HG02870 (cell line): ENCODE measurements around the gene CADM4.
"Not testable (repeated sequence)": the region's sequence is repeated elsewhere in the genome, so short reads cannot be mapped to it uniquely, and the experiment has no call there.

ENCODE experiments used
- ATAC-seq: cut with Tn5 transposase; IDR thresholded peaks from one replicate; pipeline ENCODE4 v1.9.1; 2021; ENCODE audit warnings: mild to moderate bottlenecking, moderate library complexity; ENCODE audit not compliant: unreplicated experiment

CADM4 gene

DNA sequence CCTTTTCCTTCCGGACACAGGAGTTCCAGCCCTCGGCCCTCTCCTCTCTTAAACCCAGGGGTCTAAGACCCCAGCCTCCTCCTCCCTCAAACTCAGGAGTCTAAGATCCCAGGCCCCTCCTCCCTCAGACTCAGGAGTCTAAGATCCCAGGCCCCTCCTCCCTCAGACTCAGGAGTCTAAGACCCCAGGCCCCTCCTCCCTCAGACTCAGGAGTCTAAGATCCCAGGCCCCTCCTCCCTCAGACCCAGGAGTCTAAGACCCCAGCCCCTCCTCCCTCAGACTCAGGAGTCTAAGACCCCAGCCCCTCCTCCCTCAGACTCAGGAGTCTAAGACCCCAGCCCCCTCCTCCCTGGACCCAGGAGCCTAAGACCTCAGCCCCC, 4.1 kb downstream of the CADM4 start:
- ATAC-seq = not testable (repeated sequence)

DNA sequence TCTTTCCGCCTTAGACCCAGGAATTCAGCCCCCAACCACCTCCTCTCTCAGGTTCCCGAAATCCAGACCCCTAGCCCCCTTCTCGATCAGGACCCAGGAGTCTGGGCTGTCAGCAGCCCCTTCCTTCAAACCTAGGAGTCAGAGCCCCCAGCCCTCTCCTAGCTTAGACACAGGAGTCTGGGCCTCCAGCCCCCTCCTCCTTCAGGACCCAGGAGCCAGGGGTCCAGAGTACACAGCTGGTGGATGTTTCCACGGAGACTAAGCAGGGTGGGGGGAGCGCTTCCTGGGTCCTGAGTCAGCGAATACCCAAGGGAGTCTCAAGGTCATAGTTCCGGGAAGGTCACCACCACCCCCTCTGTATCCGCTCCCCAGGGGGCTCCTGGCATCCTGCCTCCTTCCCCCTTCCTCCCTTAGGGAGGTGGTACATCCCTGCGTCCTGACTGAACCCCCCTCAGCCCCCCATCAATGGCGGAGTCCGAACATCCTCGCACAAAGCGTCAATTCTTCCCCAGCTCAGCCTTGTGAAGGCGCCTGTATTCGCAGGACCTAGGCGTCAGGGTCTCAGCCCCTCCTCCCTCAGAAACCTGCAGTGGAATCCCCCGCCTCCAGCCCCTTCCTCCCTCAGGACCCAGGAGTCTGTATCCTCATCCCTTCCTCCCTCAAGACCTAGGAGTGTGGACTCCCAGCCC, 4.6 kb downstream of the CADM4 start:
- no peak for ATAC-seq

GRCh38 chr19:43634506-43634871, 5.2 kb downstream of the CADM4 start:
- ATAC-seq = no peak

GRCh38 chr19:43634068-43634467, 5.6 kb downstream of the CADM4 start:
- no peak for ATAC-seq

DNA sequence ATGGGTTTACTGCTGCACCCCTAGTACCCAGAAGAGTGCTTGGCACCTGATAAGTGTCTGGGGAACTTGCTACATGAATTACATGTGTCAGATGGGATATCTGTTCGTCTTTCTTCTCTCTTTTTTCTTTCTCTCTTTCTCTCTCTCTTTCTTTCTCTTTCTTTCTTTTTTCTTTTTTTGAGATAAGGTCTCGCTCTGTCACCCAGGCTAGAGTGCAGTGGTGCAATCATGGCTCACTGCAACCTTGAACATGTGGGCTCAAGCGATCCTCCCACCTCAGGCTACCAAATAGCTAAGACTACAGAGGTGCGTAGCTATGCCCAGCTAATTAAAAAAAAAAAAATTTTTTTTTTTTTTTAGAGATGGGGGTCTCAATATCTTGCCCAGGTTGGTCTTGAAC, 6.1 kb downstream of the CADM4 start:
- ATAC-seq = no peak

GRCh38 chr19:43631491-43631890, 8.2 kb downstream of the CADM4 start:
- ATAC-seq = no peak

DNA sequence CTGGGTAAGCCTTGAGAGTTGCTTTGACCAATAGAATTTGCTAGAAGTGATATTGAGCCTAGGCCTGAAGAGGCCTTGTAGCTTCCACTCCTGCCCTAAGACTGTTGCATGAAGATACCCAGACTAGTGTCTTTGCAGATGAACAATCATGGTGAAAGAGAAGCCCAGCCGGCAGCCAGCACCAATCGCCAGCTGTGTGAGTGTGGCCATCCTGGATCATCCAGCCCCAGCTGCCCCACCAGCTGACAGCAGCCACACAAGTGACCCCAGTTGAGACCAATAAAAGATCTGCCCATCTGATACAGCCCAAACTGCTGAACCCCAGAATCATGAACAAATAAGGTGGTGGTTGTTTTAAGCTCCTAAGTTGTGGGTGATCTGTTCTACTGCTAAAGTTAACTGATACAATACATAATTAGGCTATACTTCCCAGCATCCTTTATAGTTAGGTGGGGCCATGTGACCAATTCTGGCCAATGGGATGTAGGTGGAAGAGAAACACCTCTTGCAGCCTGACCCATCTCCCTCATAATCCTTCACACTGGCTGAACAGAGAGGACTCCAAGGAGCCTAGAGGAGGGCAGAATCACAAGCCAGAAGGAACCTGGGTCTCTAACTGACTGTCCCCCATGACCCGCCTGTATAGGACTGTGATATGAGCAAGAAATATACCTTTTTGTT, 10.9 kb downstream of the CADM4 start:
- no peak for ATAC-seq

- ATAC-seq = no peak
Observed at GRCh38 chr19:43626838-43627237, 12.8 kb downstream of the CADM4 start.

- ATAC-seq = no peak
Observed at GRCh38 chr19:43625918-43626579, 13.6 kb downstream of the CADM4 start.

DNA sequence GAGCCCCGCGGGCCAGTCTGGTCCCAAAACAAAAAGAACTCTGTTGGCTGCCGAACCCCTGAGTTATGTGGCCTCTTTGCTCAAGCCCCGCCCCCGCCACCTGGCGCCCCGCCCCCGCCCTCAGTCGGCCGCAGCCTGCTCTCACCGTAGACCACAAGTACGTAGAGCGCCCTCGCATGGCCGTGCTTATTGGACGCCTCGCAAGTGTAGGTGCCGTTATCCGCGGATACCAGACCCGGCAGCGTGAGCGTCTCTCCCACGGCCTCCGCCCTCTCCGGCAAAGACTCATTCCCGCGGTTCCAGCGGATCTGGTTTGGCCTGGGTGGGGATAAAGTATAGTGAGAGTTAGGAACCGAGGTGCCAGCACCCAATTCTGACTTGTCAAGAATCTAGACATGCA, 14.7 kb downstream of the CADM4 start:
- ATAC-seq = no peak

DNA sequence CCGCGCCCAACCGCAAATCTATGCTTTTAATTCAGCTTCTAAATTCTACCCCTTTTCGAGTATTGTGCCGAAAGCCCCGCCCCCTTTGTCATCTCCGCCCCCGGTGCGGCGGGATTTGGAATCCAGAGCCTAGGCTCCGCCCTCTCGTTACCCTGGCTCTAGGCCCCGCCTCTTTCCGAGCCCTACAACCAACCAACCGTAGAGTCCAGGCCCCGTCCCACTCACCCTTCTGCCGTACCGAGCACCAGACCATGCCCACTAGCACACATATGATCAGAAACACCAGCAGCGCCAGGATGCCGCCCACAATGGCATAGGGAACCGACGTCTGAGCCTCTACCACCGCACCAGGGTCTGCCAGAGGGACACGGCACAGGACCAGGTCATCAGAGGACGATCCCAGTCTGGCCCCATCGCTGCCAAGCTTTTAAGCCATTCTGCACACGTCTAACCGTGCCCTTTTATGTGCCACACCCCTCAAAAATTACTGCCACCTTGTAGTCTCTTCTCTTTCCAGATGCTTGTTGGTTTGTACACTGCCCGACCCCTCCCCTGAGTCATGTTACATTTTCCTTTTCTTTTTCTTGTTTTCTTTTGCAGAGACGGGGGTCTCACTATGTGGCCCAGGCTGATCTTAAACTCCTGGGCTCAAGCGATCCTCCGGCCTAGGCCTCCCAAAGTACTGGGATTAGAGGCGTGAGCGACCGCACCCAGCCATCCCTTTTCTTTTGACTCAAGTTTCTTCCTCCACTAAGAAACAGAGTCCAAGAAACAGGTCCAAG, 15.6 kb downstream of the CADM4 start:
- ATAC-seq = no peak

- no peak for ATAC-seq
Observed at GRCh38 chr19:43622956-43623355, 16.7 kb downstream of the CADM4 start.

- ATAC-seq = no peak
Observed at GRCh38 chr19:43622070-43622469, 17.6 kb downstream of the CADM4 start.

DNA sequence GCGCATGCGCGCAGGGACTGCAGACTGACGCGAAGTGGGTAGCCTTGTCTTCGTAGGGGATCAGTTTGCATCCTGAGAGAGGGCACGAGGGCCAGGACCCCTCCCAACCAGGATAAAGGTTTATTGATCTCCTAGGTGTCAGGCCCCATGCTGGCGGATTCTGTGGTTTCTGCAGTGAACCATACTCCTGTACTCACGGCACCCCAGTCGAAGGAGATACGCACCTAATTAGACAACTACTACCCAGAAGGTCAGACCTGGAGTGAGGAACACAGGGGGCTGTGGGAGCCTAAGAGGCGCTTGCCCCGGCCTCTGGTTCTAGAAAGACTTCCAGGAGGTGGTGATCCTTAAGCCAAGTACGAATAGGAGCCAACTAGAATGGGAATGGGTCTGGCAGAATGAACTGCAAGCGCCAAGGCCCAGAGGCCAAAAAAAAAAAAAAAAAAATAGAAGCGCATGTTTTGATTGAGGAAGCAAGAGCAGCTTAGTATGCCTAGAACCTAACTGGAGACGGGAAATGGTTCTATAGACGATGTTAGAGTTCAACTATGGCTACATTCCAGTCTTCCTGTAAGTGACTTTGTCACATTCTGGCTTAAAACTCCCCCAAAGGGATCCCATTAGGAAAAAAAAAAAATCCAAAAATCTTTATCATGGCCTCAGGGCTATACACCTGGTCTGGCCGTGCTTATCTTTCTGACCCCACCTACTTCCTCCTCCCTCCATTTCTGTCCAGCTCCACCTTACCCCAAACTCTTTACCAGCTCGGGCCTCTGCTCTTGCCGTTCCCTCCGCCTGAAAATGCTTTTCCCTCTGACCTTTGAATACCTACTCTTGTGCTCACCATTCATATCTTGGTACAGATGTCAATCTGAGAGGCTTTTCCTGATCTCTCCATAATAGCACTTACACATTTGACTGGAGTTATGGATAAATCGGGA, 19.3 kb downstream of the CADM4 start:
- ATAC-seq = no peak

DNA sequence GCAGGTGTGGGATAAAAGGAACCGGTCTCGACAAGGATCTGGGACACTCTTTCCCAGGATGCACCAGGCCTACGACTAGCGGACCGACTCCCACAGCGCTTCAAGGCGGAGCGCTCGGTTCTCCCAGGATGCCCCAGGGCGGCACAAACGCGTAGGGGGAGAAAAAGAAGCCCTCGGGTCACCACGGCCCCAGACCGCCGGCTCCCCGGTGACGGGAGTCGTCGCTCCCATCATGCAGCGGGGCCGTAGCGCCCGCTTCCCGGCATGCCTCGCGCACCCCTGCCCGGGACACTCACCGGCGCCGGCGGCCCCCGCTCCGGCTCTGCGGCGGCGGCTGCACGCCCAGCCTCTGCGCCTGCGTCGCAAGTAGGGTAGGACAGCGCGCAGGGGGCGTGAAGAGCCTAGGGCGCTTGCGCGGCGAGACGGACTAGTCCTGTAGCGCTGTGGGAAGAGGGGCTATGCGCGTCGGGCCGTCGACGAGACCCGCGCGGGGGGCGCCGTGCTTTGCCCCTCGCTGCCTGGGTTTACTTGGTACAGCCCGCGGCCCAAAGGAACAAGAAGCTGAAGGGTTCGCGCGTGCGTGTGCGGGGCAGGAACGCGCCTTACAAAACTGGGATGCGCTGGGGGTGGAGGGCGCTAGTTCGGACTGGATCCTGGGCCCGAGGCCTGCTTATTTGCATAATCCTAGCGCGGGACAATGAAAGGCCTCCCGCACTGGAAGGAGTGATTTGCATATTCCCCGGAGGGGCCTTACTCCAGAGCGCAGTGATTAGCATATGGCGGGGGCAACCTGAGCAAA, 20.2 kb downstream of the CADM4 start, which contains the start of gene ZNF428:
ZNF428 (minus strand) TSS at position 368 of the 799 bp plus-strand sequence. CDS start 5,325 bp downstream, outside the sequence.
- ATAC-seq = peak; percentile 74

- ATAC-seq = no peak
Observed at GRCh38 chr19:43618921-43619261, 20.8 kb downstream of the CADM4 start.

DNA sequence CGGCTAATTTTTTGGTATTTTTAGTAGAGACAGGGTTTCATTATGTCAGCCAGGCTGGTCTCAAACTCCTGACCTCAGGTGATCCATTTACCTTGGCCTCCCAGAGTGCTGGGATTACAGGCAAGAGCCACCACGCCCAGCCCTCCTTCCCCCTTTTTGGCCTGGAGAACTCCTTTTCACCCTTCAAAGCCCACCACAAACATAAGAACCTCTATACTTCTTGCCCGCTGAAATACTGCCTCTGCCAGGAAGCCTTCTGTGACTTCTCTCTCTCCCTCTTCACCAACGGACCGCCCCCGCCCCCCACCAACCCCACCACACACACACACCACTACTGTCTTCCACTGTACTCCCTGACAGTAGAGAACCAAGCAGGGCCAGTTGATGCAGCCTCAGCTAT, 22.7 kb downstream of the CADM4 start:
- ATAC-seq = no peak

GRCh38 chr19:43616306-43616705, 23.3 kb downstream of the CADM4 start:
- ATAC-seq = no peak

DNA sequence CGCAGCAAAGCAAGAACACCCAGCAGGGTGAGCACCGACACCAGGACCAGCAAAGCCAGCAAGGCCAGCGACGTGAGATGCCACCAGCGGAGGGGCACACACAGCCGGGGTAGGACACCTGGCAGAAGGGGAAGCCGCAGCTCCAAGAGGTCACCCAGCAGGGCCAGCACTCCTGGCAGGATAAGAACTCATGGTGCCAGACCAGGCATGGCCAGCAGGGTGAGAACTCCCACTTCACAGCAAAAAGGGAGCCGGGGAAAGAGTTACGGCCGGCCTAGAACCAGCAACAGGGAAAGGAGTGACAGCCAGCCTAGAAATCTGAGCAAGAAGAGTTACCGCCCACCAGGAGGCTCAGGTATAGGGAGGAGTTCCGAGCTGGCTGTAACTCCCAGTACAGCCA, 27.3 kb downstream of the CADM4 start:
- ATAC-seq = no peak

- no peak for ATAC-seq
Observed at GRCh38 chr19:43611788-43612187, 27.9 kb downstream of the CADM4 start, which contains the start of gene SRRM5. Gene SRRM5 (plus strand): TSS chr19:43612088. CDS start chr19:43612122, 34 bp downstream.
